HG02852 (cell line): ENCODE results near the gene SECISBP2L.
A peak's percentile ranks its signal among the peaks of the same experiment; 100 is the strongest.
"Not testable (repeated sequence)": the region's sequence is repeated elsewhere in the genome, so short reads cannot be mapped to it uniquely, and the experiment has no call there.

Experiments used
- ATAC-seq: cut with Tn5 transposase; IDR thresholded peaks from one replicate; pipeline ENCODE4 v1.9.1; 2021; ENCODE audit warnings: mild to moderate bottlenecking, moderate library complexity; ENCODE audit not compliant: unreplicated experiment

The SECISBP2L gene, protein sequence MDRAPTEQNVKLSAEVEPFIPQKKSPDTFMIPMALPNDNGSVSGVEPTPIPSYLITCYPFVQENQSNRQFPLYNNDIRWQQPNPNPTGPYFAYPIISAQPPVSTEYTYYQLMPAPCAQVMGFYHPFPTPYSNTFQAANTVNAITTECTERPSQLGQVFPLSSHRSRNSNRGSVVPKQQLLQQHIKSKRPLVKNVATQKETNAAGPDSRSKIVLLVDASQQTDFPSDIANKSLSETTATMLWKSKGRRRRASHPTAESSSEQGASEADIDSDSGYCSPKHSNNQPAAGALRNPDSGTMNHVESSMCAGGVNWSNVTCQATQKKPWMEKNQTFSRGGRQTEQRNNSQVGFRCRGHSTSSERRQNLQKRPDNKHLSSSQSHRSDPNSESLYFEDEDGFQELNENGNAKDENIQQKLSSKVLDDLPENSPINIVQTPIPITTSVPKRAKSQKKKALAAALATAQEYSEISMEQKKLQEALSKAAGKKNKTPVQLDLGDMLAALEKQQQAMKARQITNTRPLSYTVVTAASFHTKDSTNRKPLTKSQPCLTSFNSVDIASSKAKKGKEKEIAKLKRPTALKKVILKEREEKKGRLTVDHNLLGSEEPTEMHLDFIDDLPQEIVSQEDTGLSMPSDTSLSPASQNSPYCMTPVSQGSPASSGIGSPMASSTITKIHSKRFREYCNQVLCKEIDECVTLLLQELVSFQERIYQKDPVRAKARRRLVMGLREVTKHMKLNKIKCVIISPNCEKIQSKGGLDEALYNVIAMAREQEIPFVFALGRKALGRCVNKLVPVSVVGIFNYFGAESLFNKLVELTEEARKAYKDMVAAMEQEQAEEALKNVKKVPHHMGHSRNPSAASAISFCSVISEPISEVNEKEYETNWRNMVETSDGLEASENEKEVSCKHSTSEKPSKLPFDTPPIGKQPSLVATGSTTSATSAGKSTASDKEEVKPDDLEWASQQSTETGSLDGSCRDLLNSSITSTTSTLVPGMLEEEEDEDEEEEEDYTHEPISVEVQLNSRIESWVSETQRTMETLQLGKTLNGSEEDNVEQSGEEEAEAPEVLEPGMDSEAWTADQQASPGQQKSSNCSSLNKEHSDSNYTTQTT

DNA sequence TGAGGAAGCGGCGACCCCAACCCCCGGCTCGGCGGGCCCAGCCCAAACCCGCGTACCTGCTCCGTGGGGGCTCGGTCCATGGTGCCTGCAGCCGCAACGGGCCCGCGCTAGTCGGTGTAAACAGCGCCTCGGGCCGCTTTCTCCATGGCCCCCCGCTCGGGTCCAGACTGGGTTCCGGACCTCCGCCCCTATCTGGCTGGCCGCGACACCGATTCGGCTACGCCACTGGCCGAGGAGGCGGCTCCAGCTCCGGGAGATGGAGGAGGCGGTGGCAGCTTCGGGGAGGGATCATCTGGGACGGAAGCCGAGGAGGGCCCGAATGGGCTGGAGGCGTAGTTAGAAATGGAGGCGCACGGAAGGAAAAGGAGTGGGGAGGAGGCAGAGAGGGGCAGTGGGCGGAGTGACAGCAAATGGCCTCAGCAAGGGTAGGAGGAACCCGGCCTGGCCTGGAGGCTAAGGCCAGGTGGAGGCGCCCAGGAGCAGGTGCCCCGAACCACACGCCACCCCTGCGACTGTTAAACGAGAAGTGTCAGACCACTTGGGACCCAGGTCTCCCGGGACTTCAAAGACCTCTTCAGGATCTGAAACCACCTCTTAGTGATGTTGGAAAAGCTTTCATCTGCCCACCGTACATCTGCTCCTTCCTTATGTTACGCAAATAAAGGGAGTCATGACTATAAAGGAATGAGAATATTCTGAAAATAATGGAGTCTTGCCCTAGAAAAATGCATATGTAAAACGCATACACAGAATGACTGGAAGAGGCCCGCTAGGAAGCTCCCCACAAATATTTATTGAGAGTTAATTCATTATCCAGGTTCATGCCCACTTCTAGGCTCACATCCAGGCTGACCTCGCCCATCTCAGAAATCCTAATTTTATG, at the start of gene SECISBP2L:
SECISBP2L (minus strand) TSS at position 227 of the 883 bp plus-strand sequence; CDS start at position 80, 147 bp downstream.
- peak; percentile 93 for ATAC-seq

DNA sequence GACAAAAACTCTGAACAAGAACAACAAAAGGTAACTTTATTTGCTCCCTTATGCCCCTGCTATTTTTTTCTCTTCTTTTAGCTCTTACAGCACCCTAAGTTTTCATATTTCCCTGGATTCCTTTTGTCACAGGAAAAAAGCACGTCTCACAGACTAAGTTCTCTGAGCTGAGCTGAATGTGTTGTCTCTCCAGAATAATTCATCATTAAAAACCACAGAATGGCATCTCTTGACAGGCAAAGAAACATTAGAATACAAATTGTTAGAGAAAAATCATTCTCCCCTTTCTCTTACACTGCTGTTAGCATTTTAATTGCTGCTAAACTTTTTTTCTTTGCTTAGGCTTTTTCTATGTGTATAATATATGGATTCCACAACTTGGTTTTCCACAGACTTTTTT, 48.7 kb upstream of the SECISBP2L start:
- ATAC-seq = no peak

DNA sequence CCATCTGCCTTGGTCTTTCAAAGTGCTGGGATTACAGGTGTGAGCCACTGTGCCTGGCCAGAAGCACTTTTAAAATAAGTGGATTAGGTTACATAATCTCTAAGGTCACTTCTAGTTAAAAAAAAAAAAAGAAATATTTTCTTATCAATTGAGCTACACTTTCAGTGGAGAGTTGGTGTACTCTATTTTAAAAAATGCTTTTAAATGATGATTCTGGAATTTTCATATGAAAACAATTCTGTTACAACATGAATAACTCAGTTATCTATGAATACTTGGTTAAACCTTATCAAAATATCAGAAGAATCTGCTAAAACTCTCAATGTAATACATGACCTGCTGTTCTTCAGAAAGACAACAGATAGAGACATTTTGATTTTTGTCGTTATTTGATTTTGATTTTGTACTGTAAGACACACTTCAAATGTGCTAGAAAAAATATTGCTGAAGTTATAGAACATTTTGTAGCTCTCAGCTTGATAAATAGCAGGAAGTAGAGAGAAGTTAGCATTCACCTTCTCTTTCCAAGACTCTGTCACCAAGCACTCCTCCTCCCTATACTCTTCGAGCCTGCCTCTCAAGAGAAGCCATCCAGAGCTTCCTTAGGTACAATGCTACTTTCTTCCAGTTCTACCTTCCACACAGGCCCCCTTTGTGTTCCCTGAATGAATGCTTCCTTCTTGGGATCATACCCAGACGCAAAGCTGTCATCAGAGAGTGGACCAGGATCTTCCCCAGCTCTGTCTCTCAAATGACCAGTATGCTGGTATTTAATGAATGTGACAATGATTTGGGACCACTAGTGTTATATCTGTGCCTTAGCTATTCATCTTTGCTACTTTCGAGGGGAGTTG, 47.2 kb upstream of the SECISBP2L start:
- ATAC-seq = no peak

DNA sequence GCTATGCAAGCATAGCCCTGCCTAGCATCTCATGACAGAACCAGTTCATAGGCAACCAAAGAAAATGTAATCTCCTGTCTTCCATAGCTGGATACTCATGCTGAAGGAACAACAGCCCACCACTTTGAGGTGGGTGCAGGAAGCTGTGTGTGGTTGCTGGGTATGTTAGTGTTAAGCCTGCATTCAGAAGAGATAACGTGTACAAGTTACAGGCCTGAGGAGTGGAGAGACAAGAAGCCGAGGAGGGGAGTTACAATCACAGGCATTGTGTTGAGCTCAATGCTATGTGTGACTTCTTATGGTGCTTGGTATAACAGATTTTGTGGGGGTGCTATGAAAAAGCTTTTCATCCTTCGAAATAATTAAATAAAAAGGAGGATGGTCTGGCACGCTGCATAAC, 42.8 kb upstream of the SECISBP2L start:
- no peak for ATAC-seq

DNA sequence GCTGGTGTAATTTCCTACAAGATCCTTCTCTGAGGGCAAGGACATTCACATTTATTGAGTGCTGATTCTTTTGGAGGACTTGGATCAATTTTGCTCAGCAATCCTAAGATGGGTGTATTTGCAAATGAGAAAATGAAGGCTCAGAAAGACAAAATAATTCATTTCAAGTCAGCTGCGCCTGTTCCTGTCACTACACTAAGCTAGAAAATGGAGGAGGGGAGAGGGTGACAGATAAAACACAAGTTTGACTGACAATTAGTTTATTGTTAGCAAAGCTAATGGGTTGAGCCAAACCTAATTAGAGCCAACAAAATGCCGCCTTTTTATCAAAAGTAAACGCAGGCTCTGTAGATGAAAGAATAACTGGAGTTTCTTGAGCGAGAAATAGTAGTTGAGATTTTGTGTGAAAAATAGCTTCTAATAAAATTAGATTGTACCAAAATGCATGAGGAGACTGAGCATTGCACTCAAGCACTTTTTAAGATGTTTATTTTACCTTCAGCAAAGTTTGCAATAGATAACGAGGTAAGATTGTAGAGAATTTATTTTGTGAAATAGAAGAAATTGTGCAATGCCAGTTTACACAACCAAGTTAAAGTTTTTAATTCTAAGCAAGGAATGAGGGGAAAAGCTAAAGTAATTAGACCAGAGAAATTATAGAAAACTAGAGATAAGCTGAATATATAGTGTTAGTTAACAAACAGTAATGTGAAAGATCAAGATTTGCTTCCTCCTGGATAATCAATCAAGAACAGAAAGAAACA, 39.6 kb upstream of the SECISBP2L start:
- ATAC-seq = no peak

DNA sequence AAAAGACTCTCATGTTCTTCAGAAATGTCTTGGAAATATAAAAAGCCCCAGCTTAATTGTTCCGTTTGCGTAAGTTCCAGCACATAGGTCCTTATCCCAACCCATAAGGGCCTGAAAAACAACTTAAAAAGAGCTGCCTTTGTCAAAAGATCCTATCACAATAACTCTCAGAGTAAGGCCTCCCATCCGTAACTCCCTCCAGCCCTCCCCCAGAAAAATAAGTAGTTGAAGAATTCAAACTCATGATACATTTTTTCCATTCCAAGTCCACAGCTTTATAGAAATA, 38.0 kb upstream of the SECISBP2L start:
- no peak for ATAC-seq

DNA sequence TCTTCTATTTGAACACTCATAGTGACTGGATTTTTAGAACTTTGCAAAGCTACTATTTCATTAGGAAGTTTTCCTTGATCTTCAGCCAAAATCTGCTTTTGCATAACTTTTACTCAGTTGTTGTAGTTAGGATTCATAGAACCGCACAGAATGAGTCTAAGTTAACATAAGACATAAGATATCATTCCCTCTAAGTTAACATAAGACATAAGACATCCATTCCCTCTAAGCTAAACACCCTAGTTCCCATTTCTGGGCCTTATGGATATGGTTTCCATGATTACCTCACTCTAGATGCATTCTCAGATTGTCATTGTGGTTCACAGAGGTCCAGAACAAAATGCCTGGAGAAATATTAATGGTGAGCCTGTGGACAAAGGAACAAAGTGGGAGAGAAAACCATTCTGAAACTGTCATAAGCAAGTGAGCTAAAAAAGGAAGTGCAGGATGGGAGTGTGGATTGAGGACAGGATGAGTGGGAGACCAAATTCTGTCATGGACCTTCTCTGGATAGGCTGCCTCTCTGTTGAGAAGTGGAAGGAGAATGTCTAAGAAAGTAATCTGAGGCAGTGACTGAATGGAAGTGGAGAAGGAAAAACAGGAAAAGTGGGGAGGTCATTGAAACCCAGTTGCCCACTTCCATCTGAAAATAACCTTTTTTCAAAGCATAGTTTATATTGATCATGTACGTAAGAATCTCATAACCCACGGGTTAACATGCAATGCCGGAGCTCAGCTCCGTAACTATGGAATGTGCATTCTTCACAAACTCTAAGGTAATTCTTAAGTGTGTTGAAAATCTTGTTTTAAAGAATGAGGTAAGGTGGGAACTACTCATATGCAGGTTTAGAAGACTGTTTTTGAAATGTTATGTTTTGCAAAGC, 37.4 kb upstream of the SECISBP2L start:
- ATAC-seq = no peak

DNA sequence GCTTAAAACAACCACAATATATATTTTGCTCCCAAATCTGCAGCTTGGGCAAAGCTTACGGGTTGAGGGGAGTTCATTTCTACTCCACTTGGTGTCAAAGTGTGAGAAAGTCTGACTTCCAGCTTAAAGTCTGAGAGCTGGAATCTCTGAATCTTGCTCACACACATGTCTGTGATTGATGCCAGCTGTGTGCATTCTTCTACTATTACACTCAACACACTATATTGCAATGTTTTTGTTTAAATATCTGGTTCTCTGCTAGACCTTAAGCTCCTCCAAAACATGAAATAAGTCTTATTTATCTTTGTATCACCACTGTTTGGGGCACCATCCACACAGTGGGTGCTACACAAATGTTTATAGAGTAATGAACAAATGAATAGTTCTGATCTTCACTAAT, 36.7 kb upstream of the SECISBP2L start:
- no peak for ATAC-seq

DNA sequence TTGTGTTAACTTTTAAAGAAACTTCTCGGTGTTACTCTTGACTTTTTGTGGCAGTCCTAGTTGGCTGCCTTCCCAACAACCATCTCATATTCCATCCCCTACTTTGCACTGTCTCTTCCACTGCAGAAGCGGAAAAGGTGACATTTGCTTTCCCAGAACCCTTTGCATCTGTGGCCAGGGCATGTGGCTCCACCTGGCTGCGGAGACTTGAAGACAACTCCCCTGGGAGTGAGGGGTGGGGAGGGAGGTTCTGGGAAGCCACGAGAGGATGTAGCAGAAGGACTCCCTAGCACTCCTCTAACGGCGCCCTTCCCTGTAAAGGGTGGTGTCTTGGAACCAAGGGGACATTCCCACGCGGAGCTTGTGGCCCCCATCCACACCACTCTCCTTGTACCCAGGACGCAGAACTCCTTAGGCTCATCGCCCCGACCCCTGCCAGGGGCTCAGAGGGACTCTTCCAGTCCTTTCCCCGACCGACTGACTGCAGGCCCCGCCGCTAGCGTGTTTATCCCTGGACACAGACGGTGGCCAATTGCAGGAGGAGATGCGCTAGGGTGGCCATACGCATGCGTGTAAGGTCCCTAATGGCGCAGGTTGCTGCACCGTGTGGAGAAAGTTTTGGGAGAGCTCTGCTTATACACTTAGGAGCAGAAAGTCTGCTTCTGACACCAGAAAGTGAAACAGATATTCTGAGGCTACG, 33.2 kb upstream of the SECISBP2L start:
- no peak for ATAC-seq

DNA sequence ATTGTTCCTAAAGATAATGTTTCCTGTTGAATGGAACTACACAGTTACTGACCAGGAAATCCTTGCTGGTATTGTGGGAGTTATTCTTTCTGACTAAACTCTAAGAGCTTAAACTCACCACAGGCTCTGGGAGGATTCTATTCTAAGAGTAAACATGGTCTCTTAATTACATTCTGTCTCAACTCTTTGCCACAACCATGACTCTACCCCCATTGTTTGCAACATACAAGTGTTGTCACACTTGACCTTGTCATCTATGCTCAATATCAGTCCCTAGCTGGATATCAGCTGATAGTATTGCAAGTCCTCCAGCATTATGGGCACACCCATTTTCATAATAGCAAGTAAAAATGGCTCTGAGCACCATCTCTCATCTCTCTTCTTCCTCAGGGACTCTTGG, 29.6 kb upstream of the SECISBP2L start:
- ATAC-seq = no peak

DNA sequence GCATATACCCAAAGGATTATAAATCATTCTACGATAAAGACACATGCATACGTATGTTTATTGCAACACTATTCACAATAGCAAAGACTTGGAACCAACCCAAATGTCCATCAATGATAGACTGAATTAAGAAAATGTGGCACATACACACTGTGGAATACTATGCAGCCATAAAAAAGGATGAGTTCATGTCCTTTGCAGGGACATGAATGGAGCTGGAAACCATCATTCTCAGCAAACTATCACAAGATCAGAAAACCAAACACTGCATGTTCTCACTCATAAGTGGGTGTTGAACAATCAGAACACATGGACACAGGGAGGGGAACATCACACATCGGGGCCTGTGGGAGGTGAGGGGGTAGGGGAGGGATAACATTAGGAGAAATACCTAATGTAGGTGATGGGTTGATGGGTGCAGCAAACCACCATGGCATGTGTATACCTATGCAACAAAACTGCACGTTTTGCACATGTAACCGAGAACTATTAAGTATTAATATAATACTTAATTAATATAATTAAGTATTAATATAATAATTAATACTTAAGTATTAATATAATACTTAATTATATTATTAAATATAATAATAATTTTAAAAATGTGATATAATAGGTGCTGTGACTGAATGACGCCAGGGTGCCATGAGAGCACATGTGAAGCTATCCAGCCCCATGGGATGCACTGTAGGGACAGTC, 28.5 kb upstream of the SECISBP2L start:
- ATAC-seq = not testable (repeated sequence)

DNA sequence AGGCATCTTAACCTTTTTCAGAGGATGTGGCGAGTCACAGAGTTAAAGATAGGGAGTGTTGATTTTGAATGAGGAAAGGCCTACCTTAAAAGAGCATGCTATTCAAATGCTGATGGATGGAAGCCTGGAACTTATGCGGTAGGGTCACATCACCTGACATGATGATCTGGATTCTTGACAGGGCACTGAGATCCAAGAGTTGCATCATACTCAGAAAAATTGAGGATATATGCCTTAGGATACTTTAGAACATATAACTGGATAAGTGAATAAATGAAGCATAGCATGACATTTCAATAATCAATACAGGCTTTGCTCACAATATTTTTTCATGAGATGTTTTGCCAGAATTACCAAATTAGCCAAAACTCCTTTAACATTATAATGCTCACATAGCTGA, 20.1 kb upstream of the SECISBP2L start:
- ATAC-seq = no peak

DNA sequence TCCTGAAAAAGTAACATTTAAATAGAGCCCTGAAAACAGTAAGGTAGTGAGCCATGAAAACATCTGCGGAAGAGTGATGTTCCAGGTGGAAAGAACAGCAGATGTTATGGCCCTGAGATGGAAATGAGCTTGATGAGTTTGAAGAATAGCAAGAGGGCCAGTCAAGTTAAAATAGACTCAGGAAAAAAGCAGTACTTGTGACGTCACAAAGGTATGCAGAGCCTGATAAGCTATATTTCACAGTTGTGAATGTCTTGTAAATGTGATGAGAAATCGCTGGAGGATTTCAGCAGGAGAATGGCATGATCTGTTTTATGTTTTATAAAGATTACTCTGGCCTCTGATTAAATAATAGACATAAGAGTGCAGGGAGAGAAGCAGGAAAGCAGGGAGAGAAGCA, 18.6 kb upstream of the SECISBP2L start:
- ATAC-seq = no peak

DNA sequence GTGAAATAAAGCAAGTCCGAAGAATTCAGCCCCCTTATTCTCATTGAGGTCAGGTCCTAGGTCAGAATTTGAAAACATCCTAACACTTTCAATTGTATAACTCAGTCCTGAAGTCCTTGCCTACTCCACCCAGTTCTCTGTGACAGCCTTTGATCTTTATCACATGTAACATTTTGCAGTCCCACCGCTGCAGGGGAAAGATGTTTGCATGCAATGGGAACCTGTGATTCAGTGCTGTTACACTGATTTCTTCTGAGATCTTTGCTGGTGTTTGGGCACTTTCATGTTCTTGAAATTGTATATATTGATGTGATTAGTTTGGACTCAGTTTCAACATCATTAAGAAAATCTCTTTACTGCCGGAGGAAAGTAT, 18.0 kb upstream of the SECISBP2L start:
- ATAC-seq = no peak

DNA sequence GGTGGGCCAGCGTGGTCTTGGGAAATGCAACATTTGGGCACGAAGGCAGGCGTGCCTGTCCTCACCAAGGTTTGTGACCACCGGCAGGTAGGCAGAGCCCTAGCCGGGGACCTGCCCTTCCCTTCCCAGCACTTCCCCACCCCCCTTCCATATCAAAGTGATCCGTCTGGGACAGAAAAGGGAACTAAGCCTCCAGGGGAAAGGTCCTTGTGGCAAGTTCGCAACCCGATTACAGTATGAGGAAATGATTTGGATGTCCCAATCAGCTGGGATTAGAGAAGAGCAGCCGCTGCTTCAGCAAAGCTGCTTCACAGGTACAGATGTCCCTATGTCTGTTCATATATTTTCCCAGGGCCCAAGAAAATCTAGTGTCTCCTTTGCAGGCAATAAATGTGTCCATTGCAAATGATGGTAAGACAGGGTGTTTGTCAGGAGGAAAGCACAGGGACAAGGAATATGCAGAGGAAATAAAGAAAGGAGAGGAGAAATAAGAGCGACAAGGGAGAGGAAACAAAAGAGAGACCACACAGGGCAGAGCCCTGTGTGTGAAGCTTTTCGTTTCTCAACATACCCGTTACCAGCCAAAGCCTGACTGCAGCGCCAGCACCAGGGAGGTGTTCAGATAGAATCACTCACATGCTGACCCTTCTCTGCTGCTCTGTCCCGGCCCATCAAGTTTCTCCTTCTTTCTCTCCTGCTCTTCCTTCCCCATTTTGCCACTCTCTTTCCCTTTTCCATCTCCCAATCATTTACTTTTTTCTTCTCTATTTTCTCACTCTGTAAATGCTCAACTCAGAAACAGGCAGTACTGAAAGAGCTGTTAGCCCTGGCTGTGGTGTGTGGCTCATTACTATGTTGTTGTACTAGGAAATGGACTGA, 17.4 kb upstream of the SECISBP2L start:
- ATAC-seq = no peak

DNA sequence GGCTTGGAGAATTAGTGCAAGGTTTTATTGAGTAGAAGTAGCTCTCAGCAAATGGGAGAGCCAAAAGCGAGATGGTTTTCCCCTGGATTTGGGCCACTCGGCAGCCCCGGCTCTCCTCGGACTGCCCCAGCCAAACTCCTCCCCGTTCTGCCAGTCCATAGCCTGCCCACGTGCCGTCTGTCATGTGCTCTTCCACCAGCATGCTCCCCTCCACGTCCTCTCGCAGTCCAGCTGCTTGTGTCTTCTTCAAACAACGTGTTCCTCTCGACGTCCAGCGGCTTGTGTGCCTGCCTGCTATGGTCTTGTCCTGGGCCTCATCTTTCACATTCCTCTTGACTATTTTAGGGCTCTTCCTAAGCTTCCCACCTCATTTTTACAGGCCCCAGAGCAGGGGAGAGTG, 16.7 kb upstream of the SECISBP2L start:
- ATAC-seq = no peak
